GM21717 (cell line): Measurements from ENCODE around the gene MCRIP2.
A peak's percentile ranks its signal among the peaks of the same experiment; 100 is the strongest.
"Not testable (repeated sequence)": the region's sequence is repeated elsewhere in the genome, so short reads cannot be mapped to it uniquely, and the experiment has no call there.

Source experiments
- ATAC-seq: cut with Tn5 transposase; IDR thresholded peaks from one replicate; pipeline ENCODE4 v1.9.1; 2021; ENCODE audit warnings: mild to moderate bottlenecking, moderate library complexity; ENCODE audit not compliant: unreplicated experiment

Gene MCRIP2

GRCh38 chr16:641326-642188 lies at the start of gene MCRIP2:
Gene MCRIP2, plus strand, starts transcription at chr16:641828. Its CDS starts 164 bp downstream, at chr16:641992.
- ATAC-seq: peak; percentile 46

GRCh38 chr16:591892-592517 lies 49.6 kb upstream of the MCRIP2 start:
- ATAC-seq: no peak

- ATAC-seq: no peak
Measured at GRCh38 chr16:592518-593306, 48.9 kb upstream of the MCRIP2 start.

- ATAC-seq: no peak
Measured at GRCh38 chr16:593406-593805, 48.2 kb upstream of the MCRIP2 start.

- ATAC-seq: no peak
Measured at GRCh38 chr16:593807-594206, 47.8 kb upstream of the MCRIP2 start.

- no peak for ATAC-seq
Measured at GRCh38 chr16:595094-595528, 46.5 kb upstream of the MCRIP2 start.

- ATAC-seq: no peak
Measured at GRCh38 chr16:595942-596735, 45.5 kb upstream of the MCRIP2 start.

- no peak for ATAC-seq
Measured at GRCh38 chr16:596736-597060, 44.9 kb upstream of the MCRIP2 start.

GRCh38 chr16:597655-598054 lies 44.0 kb upstream of the MCRIP2 start:
- not testable (repeated sequence) for ATAC-seq

- ATAC-seq: no peak
Measured at GRCh38 chr16:598823-599739, 42.5 kb upstream of the MCRIP2 start.

- no peak for ATAC-seq
Measured at GRCh38 chr16:600781-601180, 40.8 kb upstream of the MCRIP2 start.

GRCh38 chr16:603933-604332 lies 37.7 kb upstream of the MCRIP2 start:
- ATAC-seq: no peak

GRCh38 chr16:606656-607307 lies 34.8 kb upstream of the MCRIP2 start:
- ATAC-seq: no peak

GRCh38 chr16:608019-608418 lies 33.6 kb upstream of the MCRIP2 start:
- ATAC-seq: no peak

GRCh38 chr16:609316-609715 lies 32.3 kb upstream of the MCRIP2 start:
- ATAC-seq: no peak

GRCh38 chr16:609984-610383 lies 31.6 kb upstream of the MCRIP2 start:
- no peak for ATAC-seq

- no peak for ATAC-seq
Measured at GRCh38 chr16:610513-611381, 30.9 kb upstream of the MCRIP2 start.

GRCh38 chr16:615122-615521 lies 26.5 kb upstream of the MCRIP2 start:
- ATAC-seq: no peak
